Neutrophil (primary cell): ENCODE data around the gene SETDB2.

Experiments
- H3K27ac ChIP-seq: fragments of 200-600 bp; sonication (generic); 2 replicates; pipeline ENCODE4 v1.5.1; 2016; ENCODE audit warnings: mild to moderate bottlenecking, moderate library complexity
- H3K27me3 ChIP-seq: fragments of 200-600 bp; sonication (generic); 2 replicates; pipeline ENCODE4 v1.6.0; 2016; ENCODE audit warnings: mild to moderate bottlenecking
- H3K36me3 ChIP-seq: fragments of 200-600 bp; sonication (generic); 2 replicates; pipeline ENCODE4 v1.5.1; 2017
- H3K4me1 ChIP-seq, 2 experiments: fragments of 200-600 bp in 1 of 2; sonication (generic) in 1 of 2; 1 replicate in 1 of 2; 2 replicates in 1 of 2; pipeline versions ENCODE4 v1.5.1 to v1.6.1; 2013 to 2016; ENCODE audit warnings: low read depth in 1 of 2, low read length in 1 of 2, mild to moderate bottlenecking in 1 of 2, moderate library complexity in 1 of 2; ENCODE audit not compliant: control insufficient read depth in 1 of 2, insufficient read depth in 1 of 2
- H3K4me3 ChIP-seq, 2 experiments: fragments of 200-600 bp in 1 of 2; sonication (generic) in 1 of 2; 1 replicate in 1 of 2; 2 replicates in 1 of 2; pipeline ENCODE4 v1.5.1; 2013 to 2016; ENCODE audit warnings: low read depth in 1 of 2, low read length in 1 of 2, mild to moderate bottlenecking in 1 of 2, moderate library complexity in 1 of 2
- H3K9me3 ChIP-seq: fragments of 200-600 bp; sonication (generic); 2 replicates; pipeline ENCODE4 v1.5.1; 2016
- TF ChIP-seq, protein P1 (sequence below): fragments of 200-600 bp; sonication (generic); IDR thresholded peaks from 2 replicates; pipeline ENCODE4 v1.5.1; 2016; ENCODE audit warnings: antibody characterized with exemption

The SETDB2 gene

DNA sequence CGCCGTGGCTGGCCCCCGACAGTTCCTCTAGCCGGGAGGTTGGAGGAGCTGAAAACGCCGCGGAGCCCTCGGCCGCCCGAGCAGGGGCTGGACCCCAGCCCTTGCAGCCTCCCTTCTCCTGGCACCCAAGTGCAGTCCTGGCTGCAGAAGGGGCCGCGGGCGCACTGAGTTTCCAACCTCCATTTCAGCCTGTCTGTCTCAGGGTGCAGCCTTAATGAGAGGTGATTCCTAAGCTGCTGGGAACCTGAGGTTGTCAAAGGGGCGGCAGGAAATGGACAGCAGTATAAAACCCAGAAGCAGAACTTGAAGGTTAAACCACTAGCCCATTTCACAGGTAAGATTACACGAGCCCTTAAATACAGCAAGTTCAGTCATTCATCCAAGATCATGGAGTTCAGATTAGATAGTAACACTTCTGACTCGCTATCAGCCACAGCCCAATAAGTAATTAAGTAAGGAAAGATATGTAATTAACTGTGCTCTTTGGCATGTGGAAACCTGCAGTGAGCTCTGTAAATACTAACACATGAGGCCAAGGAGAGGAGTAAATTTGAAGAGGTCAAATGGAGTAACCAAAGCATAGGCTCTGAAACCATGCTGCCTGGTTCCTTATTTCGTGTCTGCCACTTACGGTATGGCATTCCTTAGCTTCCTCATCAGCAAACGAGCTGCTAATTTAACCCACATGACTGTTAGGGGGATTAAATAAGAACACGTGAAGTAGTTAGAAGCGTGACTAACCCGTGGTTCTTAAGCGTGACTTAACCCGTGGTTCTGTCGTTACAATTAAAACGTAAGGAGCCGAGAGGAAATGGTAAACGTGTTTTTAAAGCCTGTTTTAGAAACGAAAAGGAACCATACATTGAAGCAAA lies 686 bp downstream of the SETDB2 start:
- Histone ChIP-seq H3K9me3 (no peaks in the 10 kb centered on the region), H3K4me1 (peaks cover 16 to 22% of the 10 kb centered on the region in 2 experiments), H3K27ac (peak overlapping the region; percentile 91), H3K36me3 (no peaks in the 10 kb centered on the region), H3K4me3 (peak overlapping the region; percentile 83 to 84), H3K27me3 (no peaks in the 10 kb centered on the region)
- TF ChIP-seq, protein P1, sequence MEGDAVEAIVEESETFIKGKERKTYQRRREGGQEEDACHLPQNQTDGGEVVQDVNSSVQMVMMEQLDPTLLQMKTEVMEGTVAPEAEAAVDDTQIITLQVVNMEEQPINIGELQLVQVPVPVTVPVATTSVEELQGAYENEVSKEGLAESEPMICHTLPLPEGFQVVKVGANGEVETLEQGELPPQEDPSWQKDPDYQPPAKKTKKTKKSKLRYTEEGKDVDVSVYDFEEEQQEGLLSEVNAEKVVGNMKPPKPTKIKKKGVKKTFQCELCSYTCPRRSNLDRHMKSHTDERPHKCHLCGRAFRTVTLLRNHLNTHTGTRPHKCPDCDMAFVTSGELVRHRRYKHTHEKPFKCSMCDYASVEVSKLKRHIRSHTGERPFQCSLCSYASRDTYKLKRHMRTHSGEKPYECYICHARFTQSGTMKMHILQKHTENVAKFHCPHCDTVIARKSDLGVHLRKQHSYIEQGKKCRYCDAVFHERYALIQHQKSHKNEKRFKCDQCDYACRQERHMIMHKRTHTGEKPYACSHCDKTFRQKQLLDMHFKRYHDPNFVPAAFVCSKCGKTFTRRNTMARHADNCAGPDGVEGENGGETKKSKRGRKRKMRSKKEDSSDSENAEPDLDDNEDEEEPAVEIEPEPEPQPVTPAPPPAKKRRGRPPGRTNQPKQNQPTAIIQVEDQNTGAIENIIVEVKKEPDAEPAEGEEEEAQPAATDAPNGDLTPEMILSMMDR, result no peak

DNA sequence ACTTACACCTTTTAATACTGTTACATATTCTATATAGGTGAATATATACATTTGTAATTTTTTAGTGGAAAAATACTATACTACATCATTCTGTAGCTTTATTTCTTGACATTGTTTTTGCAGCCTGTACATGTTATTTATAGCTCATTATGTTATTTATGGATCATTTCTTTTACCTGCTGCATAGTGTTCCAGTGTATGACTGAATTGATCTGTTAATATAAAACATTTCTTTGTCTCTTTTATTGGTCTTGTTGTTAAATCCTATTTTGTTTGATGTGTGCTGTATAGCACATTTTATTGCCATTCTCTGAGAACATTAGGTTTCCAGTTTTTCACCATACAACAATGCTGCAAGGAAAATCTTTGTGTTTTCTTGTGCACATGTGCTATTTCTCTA lies 2.4 kb downstream of the SETDB2 start:
- TF ChIP-seq, protein P1, result no peak
- peaks cover 16 to 22% of the 10 kb centered on the region in 2 experiments for H3K4me1 ChIP-seq
- H3K36me3 ChIP-seq, result no peaks in the 10 kb centered on the region
- no peak overlapping the region for H3K27ac ChIP-seq
- no peaks in the 10 kb centered on the region for H3K9me3 ChIP-seq
- H3K4me3 ChIP-seq, result no peak overlapping the region
- no peaks in the 10 kb centered on the region for H3K27me3 ChIP-seq

- H3K4me1 ChIP-seq, result peaks cover 11 to 16% of the 10 kb centered on the region in 2 experiments
- H3K27me3 ChIP-seq, result no peaks in the 10 kb centered on the region
- TF ChIP-seq, protein P1, result no peak
- no peaks in the 10 kb centered on the region for H3K36me3 ChIP-seq
- no peaks in the 10 kb centered on the region for H3K9me3 ChIP-seq
- H3K4me3 ChIP-seq, result no peak overlapping the region
- no peak overlapping the region for H3K27ac ChIP-seq
These were observed 4.7 kb downstream of the SETDB2 start for GRCh38 chr13:49448753-49449152.

DNA sequence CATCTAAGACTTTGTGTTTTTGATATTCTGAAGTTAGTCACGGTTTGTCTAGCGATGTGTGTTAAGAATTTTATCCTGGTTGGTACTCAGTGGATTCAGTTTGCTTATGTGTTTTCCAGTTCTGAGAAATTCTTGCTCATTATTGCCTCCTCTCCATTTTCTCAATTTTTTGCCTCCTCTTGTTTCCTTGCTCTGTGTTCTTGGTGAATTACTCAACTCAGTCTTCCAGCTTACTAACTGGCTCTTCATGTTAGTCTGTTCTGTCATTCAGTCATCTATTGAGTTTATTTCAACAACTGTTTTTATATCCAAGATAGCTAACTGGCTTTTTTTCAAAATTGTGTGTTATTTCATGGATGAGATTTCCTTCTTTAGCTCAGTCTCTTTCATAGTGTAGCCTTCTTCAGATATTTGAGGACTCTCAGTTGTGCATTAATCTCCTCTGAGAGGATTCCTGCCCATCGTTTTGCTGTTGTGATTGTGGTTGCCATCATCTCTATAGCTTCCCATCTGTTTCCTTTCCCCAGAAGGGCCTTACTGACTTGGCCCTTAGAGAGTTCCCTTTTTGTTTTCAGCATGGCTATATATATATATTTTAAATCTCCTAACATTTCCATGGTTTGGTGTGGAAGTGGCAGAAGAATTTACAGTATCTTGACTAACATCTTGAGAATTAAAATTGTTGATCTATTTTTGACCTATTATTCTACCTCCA lies 6.2 kb downstream of the SETDB2 start:
- Histone ChIP-seq H3K4me3 (no peak overlapping the region), H3K36me3 (no peaks in the 10 kb centered on the region), H3K9me3 (no peaks in the 10 kb centered on the region), H3K4me1 (peaks cover 2 to 4% of the 10 kb centered on the region in 2 experiments), H3K27ac (no peak overlapping the region), H3K27me3 (no peaks in the 10 kb centered on the region)
- TF ChIP-seq, protein P1, result no peak

DNA sequence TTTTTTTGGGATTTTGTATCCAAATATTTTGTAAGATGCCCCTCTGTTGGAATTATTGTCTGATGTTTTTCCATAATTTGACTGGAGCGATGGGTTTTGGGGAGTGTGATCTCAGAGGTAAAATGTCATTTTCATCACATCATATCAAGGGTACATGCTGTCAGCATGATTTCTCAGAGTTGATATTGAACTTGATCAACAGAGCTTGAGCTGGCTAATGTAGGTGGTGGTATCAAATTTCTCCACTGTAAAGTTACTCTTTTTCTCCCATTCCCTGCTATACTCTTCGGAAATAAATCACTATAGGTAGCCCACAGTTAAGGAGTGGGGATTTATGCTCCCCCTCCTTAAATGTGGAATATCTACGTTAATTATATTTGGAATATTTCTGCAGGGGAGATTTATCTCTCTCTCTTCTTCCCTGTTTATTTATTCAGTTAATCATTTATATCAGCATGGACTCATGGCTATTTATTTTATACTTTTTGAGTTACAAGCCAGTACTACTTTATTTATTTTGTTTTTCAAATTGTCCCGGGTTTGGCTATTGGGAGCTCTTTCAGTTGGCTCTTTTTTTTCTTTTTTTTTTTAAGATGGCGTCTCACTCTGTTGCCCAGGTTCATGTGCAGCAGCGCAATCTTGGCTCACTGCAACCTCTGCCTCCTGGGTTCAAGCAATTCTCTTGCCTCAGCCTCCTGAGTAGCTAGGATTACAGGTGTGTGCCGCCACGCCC lies 8.8 kb downstream of the SETDB2 start:
- Histone ChIP-seq H3K9me3 (no peaks in the 10 kb centered on the region), H3K4me1 (no peaks in the 10 kb centered on the region), H3K4me3 (no peak overlapping the region), H3K27ac (no peak overlapping the region), H3K36me3 (no peaks in the 10 kb centered on the region), H3K27me3 (no peaks in the 10 kb centered on the region)
- TF ChIP-seq, protein P1, result no peak
